Activated T-cell treated with anti-CD3 and anti-CD28 coated beads for 48 hours (primary cell): ENCODE data around the gene NOC4L.

Source experiments
- DNase-seq: peaks from one replicate; pipeline ENCODE4 v3.0.0-alpha.2; 2020; ENCODE audit warnings: low read depth

Gene NOC4L

DNA sequence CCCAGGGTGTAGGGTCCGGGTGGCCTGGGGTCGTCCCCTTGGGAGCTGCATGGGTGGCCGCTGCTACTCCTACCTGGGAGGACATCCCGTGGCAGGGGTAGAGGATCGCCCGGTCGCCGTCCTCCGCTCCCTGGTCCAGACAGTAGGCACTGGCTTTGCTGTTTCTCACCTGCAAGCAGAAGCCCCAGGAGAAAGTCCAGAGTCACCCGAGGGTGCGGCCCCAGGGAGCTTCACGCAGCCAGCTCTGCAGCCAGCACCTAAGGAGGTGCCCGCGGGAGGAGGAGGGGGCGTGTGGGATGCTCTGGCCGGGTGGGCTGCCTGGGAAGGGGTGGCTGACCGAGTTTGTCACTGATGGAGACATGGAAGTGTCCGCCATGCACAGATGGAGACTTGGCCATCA lies 54.8 kb downstream of the NOC4L start:
- no peak for DNase-seq

DNA sequence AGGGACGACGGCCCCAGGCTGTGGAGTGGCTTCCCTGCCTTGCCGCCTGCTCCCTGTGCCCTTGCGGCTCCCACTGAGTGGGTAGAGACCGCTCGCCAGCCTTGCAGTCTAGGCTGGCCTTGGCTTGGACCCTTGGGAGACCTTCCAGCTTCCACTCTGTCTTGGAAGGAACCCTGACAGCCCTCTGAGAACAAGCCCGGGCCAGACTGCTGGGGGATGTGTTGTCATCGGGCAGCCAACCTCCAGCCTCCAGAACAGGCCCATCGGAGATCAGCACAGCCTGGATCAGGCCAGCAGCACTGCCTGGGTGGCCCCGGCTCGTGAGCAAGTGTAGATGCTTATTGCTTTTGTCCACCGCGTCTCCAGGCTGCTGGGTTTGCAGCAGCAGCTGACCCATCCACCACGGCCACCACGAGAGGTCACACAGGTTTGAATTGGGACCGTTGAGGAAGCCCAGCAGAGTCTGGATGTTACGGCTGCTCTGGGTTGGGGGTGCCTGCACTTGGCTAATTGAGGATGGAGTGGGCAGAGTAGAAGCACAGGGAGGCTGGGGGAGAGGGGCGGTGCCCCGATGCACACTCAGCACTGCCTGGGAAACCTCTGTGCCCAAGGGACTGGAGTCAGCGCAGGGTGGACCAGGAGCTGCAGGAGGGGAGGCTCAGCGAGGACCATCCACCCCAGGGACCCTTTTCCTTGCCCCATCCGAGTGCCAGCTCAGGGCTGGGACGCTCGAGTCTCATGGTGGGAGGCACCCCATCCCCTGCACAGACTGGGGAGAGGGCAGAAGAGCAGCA lies 55.5 kb downstream of the NOC4L start:
- no peak for DNase-seq

DNA sequence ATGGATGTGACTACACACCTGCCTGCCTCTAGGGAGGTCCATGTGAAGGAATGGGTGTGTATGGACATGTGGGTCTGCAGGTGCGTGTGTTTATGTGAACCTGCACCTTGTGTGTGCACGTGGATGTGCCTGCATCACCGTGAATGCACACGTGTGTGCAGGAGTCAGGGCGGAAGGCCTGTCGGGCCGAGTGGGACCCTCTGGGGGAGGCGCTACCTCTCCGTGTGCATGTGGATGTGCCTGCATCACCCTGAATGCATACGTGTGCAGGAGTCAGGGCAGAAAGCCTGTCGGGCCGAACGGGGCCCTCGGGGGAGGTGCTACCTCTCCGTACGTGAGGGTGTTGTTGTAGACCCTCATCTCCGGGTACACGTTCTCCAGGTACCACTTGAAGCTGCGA lies 56.5 kb downstream of the NOC4L start:
- no peak for DNase-seq

DNA sequence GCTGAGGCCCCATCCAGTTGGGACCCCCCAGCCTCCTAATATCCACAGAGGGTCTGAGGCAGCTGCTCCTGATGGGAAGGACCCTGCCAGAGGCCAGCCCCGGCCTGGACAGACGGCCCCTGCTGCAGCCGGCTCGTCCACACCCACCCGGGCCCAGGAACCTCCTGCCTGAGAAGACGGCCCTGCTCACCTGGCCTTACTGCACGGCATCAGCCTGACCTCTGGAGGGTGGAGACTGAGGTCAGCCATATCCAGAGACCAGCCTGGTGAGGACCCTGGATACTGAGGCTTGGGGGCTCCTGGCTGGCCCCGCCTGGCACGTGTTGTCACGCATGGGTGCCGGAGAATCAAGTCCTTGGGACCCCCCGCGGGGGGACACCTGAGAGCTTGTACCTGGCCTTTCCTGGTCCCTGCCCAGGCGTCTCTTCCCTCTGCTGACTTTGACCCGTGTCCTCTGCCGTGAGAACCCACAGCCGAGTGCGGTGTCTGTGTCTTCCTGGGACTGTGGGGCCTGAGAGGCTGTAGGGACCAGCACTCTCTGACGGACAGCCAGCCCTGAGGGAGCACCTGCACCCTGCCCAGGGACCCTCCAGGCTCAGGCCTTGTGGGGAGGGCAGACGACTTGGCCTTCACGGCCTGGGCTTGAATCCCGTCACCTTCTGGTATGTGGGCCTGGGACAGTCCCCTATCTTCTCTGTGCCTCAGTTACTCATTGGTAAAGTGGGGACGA lies 57.3 kb downstream of the NOC4L start:
- DNase-seq: no peak
